PFSK-1 (cell line): ENCODE results near the gene ICE2.

Experiments
- FOXP2 ChIP-seq: optimal IDR thresholded peaks from 2 replicates; pipeline ENCODE3; 2011; ENCODE audit warnings: borderline replicate concordance, control low read depth, inconsistent platforms; ENCODE audit not compliant: insufficient read depth; ENCODE audit errors: extremely low read length, extremely low read depth
- POLR2AphosphoS5 ChIP-seq: IDR thresholded peaks from 2 replicates; pipeline ENCODE4 v1.6.1; 2012; ENCODE audit warnings: low read depth, mild to moderate bottlenecking, control low read depth, low read length, moderate library complexity
- SIN3A ChIP-seq: IDR thresholded peaks from 2 replicates; pipeline ENCODE4 v1.6.1; 2012; ENCODE audit warnings: mild to moderate bottlenecking, low read length, moderate library complexity, borderline replicate concordance; ENCODE audit not compliant: insufficient read depth
- TAF1 ChIP-seq: IDR thresholded peaks from 2 replicates; pipeline ENCODE4 v1.6.1; 2012; ENCODE audit warnings: low read length, control low read depth, borderline replicate concordance; ENCODE audit not compliant: insufficient read depth
- TF ChIP-seq, protein P1 (sequence below), 2 experiments: IDR thresholded peaks; 2 replicates each; pipeline versions ENCODE4 v1.6.1 to v1.8.0; 2011 to 2012; ENCODE audit warnings: low read depth in 2 of 2, low read length in 2 of 2, control low read depth in 1 of 2, inconsistent platforms in 1 of 2, mild to moderate bottlenecking in 1 of 2, moderate library complexity in 1 of 2; ENCODE audit not compliant: insufficient read depth in 1 of 2

The ICE2 gene

DNA sequence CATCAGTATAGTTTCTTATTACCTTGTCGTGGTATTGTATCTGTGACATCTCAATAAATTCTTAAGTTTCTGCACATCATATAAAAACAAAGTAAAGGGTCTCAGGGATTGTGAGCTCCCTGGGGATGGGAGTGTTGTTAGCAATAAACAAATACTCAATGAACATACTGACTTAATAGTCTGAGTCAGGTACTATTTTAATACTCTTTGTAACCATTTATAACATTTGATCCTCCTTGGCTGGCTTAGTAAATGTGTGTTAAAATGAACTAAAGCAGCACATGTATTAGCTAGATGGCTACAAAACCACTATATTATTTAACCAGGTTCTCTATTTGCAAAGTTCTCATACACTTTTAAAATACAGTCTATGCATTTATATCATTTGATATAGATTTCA lies 1.8 kb downstream of the ICE2 start:
- TF ChIP-seq SIN3A (no peak), POLR2AphosphoS5 (no peak), TAF1 (no peak), FOXP2 (no peak)
- TF ChIP-seq, protein P1, sequence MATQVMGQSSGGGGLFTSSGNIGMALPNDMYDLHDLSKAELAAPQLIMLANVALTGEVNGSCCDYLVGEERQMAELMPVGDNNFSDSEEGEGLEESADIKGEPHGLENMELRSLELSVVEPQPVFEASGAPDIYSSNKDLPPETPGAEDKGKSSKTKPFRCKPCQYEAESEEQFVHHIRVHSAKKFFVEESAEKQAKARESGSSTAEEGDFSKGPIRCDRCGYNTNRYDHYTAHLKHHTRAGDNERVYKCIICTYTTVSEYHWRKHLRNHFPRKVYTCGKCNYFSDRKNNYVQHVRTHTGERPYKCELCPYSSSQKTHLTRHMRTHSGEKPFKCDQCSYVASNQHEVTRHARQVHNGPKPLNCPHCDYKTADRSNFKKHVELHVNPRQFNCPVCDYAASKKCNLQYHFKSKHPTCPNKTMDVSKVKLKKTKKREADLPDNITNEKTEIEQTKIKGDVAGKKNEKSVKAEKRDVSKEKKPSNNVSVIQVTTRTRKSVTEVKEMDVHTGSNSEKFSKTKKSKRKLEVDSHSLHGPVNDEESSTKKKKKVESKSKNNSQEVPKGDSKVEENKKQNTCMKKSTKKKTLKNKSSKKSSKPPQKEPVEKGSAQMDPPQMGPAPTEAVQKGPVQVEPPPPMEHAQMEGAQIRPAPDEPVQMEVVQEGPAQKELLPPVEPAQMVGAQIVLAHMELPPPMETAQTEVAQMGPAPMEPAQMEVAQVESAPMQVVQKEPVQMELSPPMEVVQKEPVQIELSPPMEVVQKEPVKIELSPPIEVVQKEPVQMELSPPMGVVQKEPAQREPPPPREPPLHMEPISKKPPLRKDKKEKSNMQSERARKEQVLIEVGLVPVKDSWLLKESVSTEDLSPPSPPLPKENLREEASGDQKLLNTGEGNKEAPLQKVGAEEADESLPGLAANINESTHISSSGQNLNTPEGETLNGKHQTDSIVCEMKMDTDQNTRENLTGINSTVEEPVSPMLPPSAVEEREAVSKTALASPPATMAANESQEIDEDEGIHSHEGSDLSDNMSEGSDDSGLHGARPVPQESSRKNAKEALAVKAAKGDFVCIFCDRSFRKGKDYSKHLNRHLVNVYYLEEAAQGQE (IDR thresholded peaks at IDR 0.05; ENCODE audit: insufficient read depth in 1 of 2, low read depth in 2 of 2, low read length in 2 of 2) = no peak

DNA sequence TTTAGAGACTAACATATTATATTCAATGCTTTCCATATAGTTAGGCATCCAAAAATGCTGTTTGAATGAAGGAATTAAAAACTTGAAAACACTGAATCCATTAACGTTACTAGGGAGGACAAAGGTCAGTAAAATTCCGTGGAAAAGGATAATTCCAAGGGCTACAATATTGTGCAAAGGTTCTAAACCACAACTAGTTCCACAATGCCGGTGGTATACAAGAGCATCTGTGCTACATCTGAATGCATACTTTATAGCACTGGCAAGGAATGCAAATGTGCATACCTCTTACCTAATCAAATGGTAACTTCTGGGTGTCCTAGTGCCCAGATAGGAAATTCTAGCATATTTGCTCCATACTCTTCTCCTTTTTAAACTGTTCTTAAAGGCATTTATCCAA lies 2.2 kb downstream of the ICE2 start:
- TF ChIP-seq TAF1 = no peak

DNA sequence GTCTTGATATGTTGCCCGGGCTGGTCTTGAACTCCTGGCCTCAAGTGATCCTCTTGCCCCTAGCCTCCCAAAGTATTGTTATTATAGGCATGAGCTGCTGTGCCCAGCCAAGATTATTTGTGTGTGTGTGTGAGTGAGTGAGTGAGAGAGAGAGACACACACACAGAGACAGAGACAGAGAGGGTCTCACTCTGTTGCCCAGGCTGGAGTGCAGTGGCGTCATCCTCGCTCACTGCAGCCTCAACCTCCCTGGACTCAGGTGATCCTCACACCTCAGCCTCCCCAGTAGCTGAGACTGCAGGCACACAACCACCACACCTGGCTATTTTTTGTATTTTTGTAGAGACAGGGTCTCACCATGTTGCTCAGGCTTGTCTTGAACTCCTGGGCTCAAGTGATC lies 5.8 kb downstream of the ICE2 start:
- no peak for TF ChIP-seq TAF1
- TF ChIP-seq, protein P1 (IDR thresholded peaks at IDR 0.05; ENCODE audit: insufficient read depth in 1 of 2, low read depth in 2 of 2, low read length in 2 of 2) = no peak
- no peak for TF ChIP-seq POLR2AphosphoS5
- TF ChIP-seq SIN3A = no peak
- TF ChIP-seq FOXP2 = no peak

DNA sequence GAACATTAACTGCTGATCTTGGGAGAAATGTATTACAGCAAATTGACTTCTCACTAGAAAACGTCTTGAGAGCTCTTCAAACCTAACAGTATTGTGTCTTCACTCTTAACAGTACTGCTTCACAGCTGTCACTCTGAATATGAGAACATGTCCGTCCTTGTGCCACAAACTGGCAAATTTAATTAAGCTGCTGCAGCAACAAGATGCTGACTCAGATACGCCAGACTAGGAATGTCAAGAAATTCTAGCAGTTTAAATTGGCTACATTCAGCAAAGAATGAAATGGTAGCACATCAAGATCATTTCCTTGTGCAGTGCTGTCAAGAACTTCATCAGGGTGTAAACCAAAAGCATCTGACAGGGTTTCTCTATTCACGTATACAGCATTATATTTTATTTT lies 7.6 kb downstream of the ICE2 start:
- TF ChIP-seq TAF1 (no peak), FOXP2 (no peak), SIN3A (no peak), POLR2AphosphoS5 (no peak)
- TF ChIP-seq, protein P1 (IDR thresholded peaks at IDR 0.05; ENCODE audit: insufficient read depth in 1 of 2, low read depth in 2 of 2, low read length in 2 of 2) = no peak

DNA sequence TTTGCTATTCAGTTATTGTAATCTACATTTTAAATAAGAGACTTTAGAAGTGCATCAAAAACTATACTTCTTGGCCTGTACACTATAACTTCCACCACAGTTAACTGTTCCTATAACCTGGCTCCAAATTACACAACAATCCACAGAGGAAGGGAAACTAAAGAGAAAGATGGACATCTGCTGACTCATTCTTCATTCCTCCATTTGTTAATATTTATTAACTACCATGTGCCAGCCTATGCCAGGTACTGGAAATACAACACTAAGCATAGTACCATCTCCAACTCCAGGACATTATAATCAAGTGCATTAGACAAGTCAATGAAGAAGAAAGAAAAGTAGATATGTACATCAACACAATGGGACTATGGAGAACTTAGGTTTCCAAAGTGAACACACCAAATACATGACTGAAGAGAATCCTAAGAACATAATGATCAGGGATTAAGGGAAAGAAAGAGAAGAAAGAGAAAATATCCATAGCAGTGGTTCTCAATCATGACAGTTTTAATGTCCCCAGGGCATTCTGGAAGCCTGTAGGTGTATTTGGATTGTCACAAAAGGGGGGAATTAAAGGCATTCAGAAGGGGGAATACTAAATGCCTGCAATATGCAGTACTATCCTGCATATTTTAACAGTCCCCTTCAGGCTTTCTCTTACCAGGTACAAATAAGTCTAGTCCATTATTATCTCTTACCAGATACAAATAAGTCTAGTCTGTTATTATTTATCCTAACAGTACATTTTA lies 8.9 kb downstream of the ICE2 start:
- TF ChIP-seq POLR2AphosphoS5 (no peak), SIN3A (no peak), TAF1 (no peak), FOXP2 (no peak)
- TF ChIP-seq, protein P1 (IDR thresholded peaks at IDR 0.05; ENCODE audit: insufficient read depth in 1 of 2, low read depth in 2 of 2, low read length in 2 of 2) = no peak
